ENCODE results near the gene USP22.
"Not testable (repeated sequence)": the region's sequence is repeated elsewhere in the genome, so short reads cannot be mapped to it uniquely, and the experiment has no call there.

The USP22 gene

DNA sequence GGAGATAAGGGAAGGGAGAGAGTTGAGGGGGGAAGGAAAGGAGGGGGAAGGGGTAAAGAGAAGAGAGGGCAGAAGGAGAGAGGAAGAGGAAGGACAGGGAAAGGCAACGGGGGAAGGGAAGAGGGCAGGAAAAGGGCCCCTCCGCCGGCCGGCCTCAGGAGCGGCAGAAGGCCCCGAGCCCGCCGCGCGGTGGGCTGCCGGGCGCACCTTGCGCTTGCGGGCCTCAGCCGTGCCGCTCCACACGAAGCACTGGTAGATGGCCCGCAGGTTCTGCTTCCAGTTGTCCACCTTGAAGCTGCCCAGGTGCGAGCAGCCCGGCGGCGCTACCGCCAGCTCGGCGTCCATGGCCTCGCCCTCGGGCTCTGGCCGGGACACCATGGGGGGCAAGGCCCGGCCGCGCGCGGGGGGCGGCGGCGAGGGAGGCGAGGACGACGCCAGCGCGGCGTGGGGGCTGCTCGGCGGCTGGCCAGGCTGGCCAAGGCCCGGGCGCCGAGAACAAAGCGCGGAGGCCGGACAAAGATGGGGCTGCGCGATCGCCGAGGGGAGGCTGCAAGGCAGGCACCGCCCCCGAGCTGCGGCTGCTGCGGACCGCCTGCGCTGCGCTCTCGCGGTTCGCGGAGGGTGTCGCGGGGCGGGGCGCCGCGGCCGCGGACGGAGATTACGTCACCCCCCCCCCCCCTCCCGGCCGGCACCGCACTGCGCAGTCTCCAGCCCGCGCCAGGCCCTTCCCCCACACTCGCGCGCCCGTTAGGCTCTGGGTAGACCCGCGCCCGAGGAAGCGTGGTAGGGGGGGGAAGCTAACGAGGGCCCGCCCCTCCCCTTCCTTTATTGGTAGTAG is at the start of gene USP22:
Gene USP22, minus strand, starts transcription at position 554 of the 838 bp plus-strand sequence. Its CDS starts 176 bp downstream, at position 378.
- CTCF ChIA-PET = interaction anchor here (0.8 to 3.8 kb wide), 13 partner anchors 8 to 334 kb away, joined by 3 to 23 read pairs (median 5); partner anchors contain the start of gene KCNJ12
- Mint-ChIP-seq H3K4me1 (peaks cover 39% of the 10 kb centered on the region), H3K4me3 (peak within 1 kb of the TSS; percentile 99), H3K9me3 (no peaks in the 10 kb centered on the region), H3K36me3 (peaks cover 11% of the 10 kb centered on the region), H3K27me3 (no peaks in the 10 kb centered on the region), H3K27ac (peak within 1 kb of the TSS; percentile 97)
- DNase-seq = peak; percentile 58

DNA sequence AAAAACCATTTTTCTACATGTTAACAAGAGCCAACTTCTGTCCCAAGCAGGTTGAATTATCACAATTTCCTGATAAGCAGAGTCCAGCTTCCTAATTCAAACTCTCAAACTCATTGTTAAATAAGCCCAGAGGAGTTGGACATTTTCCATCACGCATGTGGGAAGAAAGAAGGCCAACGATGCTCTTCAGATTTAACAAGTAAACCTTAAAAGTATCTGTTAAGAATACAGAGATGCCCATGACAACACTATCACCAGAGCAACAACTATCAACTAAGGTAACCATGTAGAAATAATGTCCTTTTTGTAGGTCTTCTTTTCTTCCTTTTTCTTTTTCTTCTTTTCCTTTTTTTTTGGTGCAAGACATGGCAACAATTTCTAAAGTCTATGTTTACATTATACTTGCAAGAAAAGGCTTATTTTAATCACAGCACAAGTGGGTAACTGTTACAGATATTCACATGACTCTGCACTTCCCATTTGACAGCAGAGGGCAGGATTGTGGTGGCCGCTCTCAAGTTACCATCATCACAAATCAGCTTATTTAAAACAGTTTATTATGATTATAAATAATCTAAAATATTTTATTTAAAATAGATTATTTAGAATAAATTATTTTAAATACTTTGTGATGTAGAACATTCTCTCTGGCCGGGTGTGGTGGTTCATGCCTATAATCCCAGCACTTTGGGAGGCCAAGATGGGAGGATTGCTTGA is 48.2 kb upstream of the USP22 start:
- Mint-ChIP-seq H3K36me3 (no peaks in the 10 kb centered on the region), H3K4me1 (no peaks in the 10 kb centered on the region), H3K27ac (no peak overlapping the region), H3K9me3 (no peaks in the 10 kb centered on the region), H3K4me3 (no peak overlapping the region), H3K27me3 (peaks cover 7% of the 10 kb centered on the region)
- no peak for DNase-seq
- CTCF ChIA-PET = interaction anchor here (1.3 kb wide), 1 partner anchor 46 kb away, joined by 3 read pairs; no protein-coding TSS in a partner anchor

DNA sequence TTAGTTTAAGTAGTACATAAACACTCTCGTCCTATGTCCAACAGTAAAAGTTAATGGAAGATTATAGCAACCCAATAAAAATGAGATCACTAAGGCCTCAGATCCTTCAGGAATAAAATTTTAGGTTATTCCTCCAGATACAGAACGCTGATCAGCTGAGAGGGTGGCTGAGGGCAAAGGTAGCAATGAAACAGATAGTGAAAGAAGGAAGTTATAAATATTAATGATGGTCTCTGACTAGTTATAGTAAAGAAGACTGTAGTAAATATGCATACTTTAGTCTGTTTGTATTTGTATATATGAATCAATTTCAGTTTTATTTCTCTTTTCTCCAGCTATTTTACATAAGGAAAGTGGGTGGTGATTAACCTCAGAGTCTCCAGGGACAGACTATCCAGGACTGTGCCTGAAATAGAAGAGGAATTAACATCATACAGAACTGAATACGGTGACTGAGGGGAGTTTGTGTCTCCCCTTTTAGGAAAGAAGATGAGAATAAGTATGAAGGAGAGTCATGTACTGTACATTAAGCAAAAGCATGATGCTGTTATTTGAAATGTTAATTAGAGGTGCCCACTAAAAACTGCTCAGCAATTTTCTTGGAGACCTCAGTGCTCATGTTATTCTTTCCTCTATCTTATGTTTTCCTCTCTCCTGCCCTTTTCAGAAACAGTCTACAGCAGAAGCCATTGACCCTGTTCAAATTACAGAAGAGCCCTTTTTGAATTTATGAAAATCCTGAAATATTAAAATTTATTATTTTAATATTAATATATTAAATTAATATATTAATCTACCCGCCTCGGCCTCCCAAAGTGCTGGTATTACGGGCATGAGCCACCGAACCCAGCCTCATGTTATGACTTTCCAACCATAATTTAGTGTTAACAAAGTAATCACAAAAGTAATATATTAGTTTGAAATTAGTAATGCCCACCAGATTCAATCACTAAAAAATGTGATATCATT is 47.4 kb upstream of the USP22 start:
- CTCF ChIA-PET = no interaction called here
- Mint-ChIP-seq H3K27ac (no peak overlapping the region), H3K36me3 (no peaks in the 10 kb centered on the region), H3K27me3 (peaks cover 11% of the 10 kb centered on the region), H3K4me3 (no peak overlapping the region), H3K4me1 (no peaks in the 10 kb centered on the region), H3K9me3 (no peaks in the 10 kb centered on the region)
- DNase-seq = no peak

DNA sequence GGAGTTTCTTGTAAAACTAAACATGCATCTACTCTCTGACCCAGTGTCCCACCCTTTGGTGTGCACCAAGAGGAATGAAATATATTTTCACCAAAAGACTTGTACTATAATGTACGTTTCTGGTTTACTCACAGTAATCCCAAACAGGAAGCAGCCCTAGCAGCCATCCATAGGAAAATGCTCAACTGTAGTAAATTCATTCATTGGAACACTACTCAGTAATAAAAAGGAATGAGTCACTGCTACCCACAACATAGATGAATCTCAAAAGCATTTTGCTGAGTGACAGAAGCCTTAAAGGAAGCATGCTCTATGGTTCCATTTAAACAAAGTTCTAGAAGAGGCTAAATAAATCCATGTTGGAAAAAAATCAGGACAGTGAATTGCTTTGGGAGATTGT is 46.3 kb upstream of the USP22 start:
- CTCF ChIA-PET = no interaction called here
- Mint-ChIP-seq H3K4me1 (no peaks in the 10 kb centered on the region), H3K4me3 (no peak overlapping the region), H3K27ac (no peak overlapping the region), H3K9me3 (no peaks in the 10 kb centered on the region), H3K27me3 (peaks cover 16% of the 10 kb centered on the region), H3K36me3 (no peaks in the 10 kb centered on the region)
- DNase-seq = no peak

DNA sequence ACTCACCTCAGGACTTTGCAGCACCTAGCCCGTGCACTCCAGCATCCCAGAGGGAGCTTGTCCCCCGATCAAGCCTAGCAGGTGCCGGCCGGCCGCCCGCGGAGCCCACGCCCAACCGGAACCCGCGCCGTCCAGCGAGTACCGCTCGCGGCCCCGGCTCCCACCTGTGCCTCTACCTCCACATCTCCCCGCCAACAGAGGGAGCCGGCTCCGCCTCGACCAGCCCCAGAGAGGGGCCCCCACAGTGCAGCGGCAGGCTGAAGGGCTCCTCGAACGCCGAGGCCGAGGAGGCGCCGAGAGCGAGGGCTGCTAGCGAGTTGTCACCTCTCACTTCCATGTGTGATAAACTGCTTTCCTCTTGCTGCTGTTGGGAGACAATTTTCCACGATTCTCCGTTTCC is 42.9 kb upstream of the USP22 start:
- Mint-ChIP-seq H3K27me3 (peaks cover 12% of the 10 kb centered on the region), H3K9me3 (no peaks in the 10 kb centered on the region), H3K4me3 (no peak overlapping the region), H3K36me3 (no peaks in the 10 kb centered on the region), H3K4me1 (no peaks in the 10 kb centered on the region), H3K27ac (no peak overlapping the region)
- no peak for DNase-seq
- CTCF ChIA-PET = no interaction called here

DNA sequence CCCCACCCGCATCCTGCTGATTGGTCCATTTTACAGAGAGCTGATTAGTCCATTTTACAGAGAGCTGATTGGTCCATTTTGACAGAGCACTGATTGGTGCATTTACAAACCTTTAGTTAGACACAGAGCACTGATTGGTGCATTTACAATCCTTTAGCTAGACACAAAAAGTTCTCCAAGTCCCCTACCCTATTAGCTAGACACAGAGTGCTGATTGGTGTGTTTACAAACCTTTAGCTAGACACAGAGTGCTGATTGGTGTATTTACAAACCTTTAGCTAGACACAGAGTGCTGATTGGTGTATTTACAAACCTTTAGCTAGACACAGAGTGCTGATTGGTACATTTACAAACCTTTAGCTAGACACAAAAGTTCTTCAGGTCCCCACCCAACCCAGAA is 42.5 kb upstream of the USP22 start:
- H3K4me1 Mint-ChIP-seq, CTCF ChIA-PET, DNase-seq, H3K4me3 Mint-ChIP-seq, H3K36me3 Mint-ChIP-seq, H3K9me3 Mint-ChIP-seq, H3K27ac Mint-ChIP-seq: not testable (repeated sequence)
- peaks cover 12% of the 10 kb centered on the region for H3K27me3 Mint-ChIP-seq

DNA sequence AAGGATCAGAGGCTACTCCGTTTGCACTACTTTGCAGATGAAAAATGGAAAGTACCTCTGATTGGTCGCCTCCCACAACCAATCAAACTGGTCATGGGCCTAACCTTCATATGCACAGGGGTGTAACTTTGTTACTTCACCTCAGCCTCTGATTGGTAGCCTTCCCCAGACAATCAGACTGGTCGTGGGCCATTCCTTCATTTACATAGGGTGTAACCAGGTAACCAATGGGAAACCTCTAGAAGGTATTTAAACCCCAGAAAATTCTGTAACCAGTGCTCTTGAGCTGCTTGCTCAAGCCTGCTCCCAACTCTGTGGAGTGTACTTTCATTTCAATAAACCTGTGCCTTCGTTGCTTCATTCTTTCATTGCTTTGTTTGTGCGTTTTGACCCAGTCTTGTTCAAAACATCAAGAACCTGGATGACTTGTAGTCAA is 39.2 kb upstream of the USP22 start:
- Mint-ChIP-seq H3K36me3 (no peaks in the 10 kb centered on the region), H3K4me3 (no peak overlapping the region), H3K9me3 (no peaks in the 10 kb centered on the region), H3K27me3 (peaks cover 27% of the 10 kb centered on the region), H3K4me1 (no peaks in the 10 kb centered on the region), H3K27ac (no peak overlapping the region)
- CTCF ChIA-PET = no interaction called here
- DNase-seq = no peak

DNA sequence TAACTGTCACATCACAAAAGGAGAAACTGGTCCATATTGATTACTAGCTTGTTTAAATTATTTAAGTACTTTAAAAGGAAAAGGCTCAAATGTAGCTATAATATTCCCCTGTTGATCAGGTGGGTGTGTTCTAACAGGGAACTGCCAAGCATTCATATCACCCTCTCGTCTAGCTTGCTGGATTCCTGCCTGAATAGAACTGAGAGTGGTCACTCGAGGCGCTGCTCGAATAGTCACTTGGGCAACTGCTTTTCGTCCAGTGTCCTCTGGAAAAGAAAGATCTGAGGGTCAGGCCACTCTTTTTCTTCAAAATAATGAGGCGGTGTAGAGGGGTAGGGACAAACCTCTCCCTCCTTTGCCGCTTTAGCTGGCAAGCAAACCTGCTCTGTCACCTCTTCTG is 36.4 kb upstream of the USP22 start:
- Mint-ChIP-seq H3K4me3 (no peak overlapping the region), H3K36me3 (no peaks in the 10 kb centered on the region), H3K4me1 (no peaks in the 10 kb centered on the region), H3K9me3 (no peaks in the 10 kb centered on the region), H3K27ac (no peak overlapping the region), H3K27me3 (peaks cover 33% of the 10 kb centered on the region)
- DNase-seq = no peak
- CTCF ChIA-PET = interaction anchor here (1.1 kb wide), 2 partner anchors 8 to 20 kb away, joined by 3 read pairs; no protein-coding TSS in a partner anchor

DNA sequence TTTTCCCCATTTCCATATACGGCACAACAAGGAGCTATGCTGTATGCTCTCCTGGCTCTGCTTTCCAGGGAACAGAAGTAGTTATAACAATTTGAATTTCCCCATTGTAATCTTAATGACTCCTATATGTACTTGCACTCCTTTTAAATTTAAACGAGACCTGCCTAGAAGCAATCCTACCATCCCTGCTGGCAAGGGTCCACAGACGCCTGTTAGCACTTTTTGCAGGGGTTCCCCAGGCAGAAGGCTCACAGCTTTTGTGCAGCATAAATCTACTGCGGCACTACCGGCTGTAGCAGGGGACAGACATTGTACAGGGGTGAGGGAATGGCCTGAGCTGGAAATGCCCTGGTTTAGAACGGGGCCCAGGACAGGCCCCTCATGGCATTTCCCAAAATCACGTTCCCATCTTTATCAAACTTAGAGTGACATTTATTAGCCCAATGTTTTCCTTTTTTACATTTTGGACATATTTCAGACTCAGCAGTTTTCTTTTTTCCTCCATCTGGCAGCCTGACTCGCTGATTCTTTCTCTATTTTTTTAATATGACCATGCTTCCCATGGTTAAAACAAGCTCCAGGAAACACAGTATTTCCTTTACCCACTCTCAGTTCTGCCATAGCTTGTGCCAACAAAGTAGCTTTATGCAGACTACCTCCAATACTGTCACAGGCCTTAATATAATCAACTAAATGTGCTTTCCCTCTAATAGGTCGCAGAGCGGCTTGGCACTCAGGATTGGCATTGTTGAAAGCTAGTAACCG is 35.4 kb upstream of the USP22 start:
- H3K27ac Mint-ChIP-seq = no peak overlapping the region
- no peak overlapping the region for H3K4me3 Mint-ChIP-seq
- H3K9me3 Mint-ChIP-seq = no peaks in the 10 kb centered on the region
- H3K36me3 Mint-ChIP-seq = no peaks in the 10 kb centered on the region
- H3K27me3 Mint-ChIP-seq = peaks cover 33% of the 10 kb centered on the region
- DNase-seq = no peak
- no peaks in the 10 kb centered on the region for H3K4me1 Mint-ChIP-seq
- CTCF ChIA-PET = interaction anchor here (1.1 kb wide), 1 partner anchor 9 kb away, joined by 3 read pairs; no protein-coding TSS in a partner anchor

DNA sequence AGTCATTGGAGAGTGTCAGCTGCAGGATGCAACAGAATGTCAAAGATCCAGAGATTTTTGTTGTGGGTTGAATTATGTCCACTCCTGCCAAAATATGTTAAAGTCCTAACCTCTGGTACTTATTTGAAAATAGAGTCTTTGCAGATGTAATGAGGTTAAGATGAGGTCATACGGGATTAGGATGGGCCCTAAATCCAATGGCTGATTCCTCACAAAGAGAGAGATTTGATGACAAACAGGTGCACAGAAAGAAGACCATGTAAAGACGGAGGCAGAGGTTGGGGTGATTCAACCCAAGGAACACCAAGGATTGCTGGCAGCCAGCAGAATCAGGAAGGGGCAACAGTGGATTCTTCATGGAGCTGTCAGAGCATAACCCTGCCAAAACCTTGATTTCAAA is 34.5 kb upstream of the USP22 start:
- Mint-ChIP-seq H3K9me3 (no peaks in the 10 kb centered on the region), H3K27me3 (peaks cover 33% of the 10 kb centered on the region), H3K4me3 (no peak overlapping the region), H3K4me1 (no peaks in the 10 kb centered on the region), H3K27ac (no peak overlapping the region), H3K36me3 (no peaks in the 10 kb centered on the region)
- CTCF ChIA-PET = no interaction called here
- DNase-seq = no peak

DNA sequence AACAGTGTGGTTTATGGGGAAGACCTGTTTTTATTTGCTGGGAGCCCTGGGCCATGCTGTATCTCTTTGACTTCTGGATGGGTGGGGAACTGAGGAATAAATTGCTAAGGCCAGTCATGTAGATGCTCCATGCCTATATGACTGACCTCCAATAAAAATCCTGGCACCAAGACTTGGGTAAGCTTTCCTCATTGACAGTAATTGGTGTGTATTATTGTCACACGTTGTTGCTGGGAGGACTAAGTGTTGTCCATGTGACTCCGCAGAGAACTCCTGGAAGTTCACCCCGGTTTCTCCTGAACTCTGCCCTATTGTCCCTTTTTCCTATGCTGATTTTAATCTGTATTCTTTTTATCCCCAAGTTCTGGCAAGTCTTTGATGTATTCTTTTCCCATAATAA is 33.4 kb upstream of the USP22 start:
- no peaks in the 10 kb centered on the region for H3K36me3 Mint-ChIP-seq
- H3K4me3 Mint-ChIP-seq = no peak overlapping the region
- H3K27ac Mint-ChIP-seq = no peak overlapping the region
- no peaks in the 10 kb centered on the region for H3K4me1 Mint-ChIP-seq
- CTCF ChIA-PET = no interaction called here
- H3K27me3 Mint-ChIP-seq = peaks cover 33% of the 10 kb centered on the region
- DNase-seq = no peak
- no peaks in the 10 kb centered on the region for H3K9me3 Mint-ChIP-seq

DNA sequence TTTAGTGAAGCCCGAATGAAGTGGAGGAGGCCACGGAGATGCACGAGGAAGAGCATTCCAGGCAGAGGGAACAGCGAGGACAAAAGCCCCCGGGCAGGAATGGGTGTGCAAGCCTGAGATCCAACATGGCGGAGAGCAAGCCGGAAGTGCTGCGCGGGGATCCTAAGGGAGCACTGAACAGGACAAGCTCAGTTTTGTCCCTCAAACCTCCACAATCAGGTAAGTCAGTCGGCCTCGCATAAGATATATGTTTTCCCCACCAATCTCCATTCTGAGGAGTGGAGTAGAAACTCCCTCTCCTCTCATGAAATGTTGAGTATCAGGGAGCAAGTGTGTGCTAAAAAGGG is 32.9 kb upstream of the USP22 start:
- H3K4me3 Mint-ChIP-seq = no peak overlapping the region
- CTCF ChIA-PET = no interaction called here
- H3K36me3 Mint-ChIP-seq = no peaks in the 10 kb centered on the region
- no peak for DNase-seq
- peaks cover 33% of the 10 kb centered on the region for H3K27me3 Mint-ChIP-seq
- H3K27ac Mint-ChIP-seq = no peak overlapping the region
- H3K4me1 Mint-ChIP-seq = no peaks in the 10 kb centered on the region
- no peaks in the 10 kb centered on the region for H3K9me3 Mint-ChIP-seq

DNA sequence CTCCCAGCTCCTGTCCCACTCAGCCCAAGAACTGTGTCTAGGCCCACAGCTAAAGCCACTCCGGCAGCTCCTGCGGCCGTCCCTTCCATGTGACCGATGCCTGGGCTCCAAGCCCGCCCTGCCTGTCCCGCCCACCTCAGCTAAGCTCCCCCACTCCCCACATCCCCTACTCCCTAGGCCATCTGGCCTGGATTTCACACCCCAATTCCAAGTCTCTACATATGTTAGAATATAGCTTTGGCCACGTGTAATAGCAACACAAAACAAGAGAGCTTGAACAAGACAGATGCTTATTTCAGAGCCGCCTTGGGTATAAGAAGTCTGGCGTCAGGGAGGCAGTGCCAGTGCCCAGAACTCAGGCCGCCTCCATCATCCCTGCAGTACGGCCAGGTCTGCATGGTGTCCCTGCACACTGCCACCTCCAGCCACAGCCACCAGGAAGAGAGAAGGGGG is 30.0 kb upstream of the USP22 start:
- H3K4me1 Mint-ChIP-seq = no peaks in the 10 kb centered on the region
- H3K4me3 Mint-ChIP-seq = no peak overlapping the region
- no peak overlapping the region for H3K27ac Mint-ChIP-seq
- CTCF ChIA-PET = no interaction called here
- no peak for DNase-seq
- H3K9me3 Mint-ChIP-seq = no peaks in the 10 kb centered on the region
- H3K36me3 Mint-ChIP-seq = no peaks in the 10 kb centered on the region
- peaks cover 27% of the 10 kb centered on the region for H3K27me3 Mint-ChIP-seq
